Measurements from ENCODE around the gene BAG5. TPM values are rescaled to one million over a fixed set of nuclear protein-coding genes. Genes with fewer than 3 reads are reported as not detected.
A peak's percentile ranks its signal among the peaks of the same experiment; 100 is the strongest.

BAG5 gene
- total and polyA plus RNA-seq, 7 experiments from 2014 or later: 29.9 to 51.7 (median 36.8) TPM

DNA sequence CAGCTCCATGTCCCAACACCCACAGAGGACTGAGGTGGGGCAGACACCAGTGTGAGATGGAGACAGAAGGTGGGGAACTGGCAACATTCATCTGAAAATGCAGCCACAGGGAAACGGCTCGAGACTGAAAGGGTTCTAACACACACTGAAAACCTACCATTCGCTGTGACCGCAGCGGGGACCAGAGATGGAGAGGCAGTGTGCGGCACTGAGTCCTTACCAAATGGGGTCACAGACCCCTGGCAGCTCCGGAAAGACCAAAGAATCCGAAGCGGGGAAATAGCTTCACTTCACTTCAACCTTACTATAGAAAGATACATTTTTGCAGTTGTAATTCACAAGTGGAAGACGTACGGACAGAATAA, 9.6 kb downstream of the BAG5 start:
- Histone ChIP-seq H3K4me3 (ENCODE audit: low read length) (no peak overlapping the region), H3K36me3 (ENCODE audit: control insufficient read depth in 2 of 3, insufficient read depth in 3 of 3, low read length in 3 of 3) (peaks cover 0 to 16% (median 0%) of the 10 kb centered on the region in 3 experiments), H3K27ac (ENCODE audit: low read depth, low read length) (no peak overlapping the region), H3K4me1 (ENCODE audit: control insufficient read depth in 2 of 2, insufficient read depth in 2 of 2, low read length in 2 of 2) (no peaks in the 10 kb centered on the region), H3K27me3 (ENCODE audit: control insufficient read depth in 2 of 2, insufficient read depth in 2 of 2, low read length in 2 of 2) (no peaks in the 10 kb centered on the region), H3K9me3 (ENCODE audit: control insufficient read depth in 2 of 3, low read length in 3 of 3) (no peaks in the 10 kb centered on the region)
- H3K9me3 Mint-ChIP-seq: no peaks in the 10 kb centered on the region
- ATAC-seq (no peak), DNase-seq (no peak)
- no peak overlapping the region for H3K27ac Mint-ChIP-seq
- ChIA-PET CTCF (interaction anchor here (1.5 kb wide), 1 partner anchor 9 kb away, joined by 4 read pairs; the partner anchor contains the start of gene BAG5), POLR2A (interaction anchor here (0.7 kb wide), 1 partner anchor 148 kb away, joined by 3 read pairs; no protein-coding TSS in a partner anchor)
- H3K36me3 Mint-ChIP-seq: peaks cover 0 to 4% (median 0%) of the 10 kb centered on the region in 5 donors
- peaks cover 11 to 31% (median 17%) of the 10 kb centered on the region in 7 donors for H3K4me1 Mint-ChIP-seq
- H3K27me3 Mint-ChIP-seq: no peaks in the 10 kb centered on the region
- intact Hi-C loops (cut with micrococcal nuclease): no loop called here
- H3K4me3 Mint-ChIP-seq: no peak overlapping the region

- H3K27me3 Mint-ChIP-seq: no peaks in the 10 kb centered on the region
- intact Hi-C loops (cut with micrococcal nuclease): no loop called here
- H3K4me3 Mint-ChIP-seq: no peak overlapping the region
- Histone ChIP-seq H3K9me3 (ENCODE audit: control insufficient read depth in 2 of 3, low read length in 3 of 3) (no peaks in the 10 kb centered on the region), H3K4me3 (ENCODE audit: low read length) (no peak overlapping the region), H3K4me1 (ENCODE audit: control insufficient read depth in 2 of 2, insufficient read depth in 2 of 2, low read length in 2 of 2) (no peaks in the 10 kb centered on the region), H3K36me3 (ENCODE audit: control insufficient read depth in 2 of 3, insufficient read depth in 3 of 3, low read length in 3 of 3) (peaks cover 0 to 12% (median 0%) of the 10 kb centered on the region in 3 experiments), H3K27me3 (ENCODE audit: control insufficient read depth in 2 of 2, insufficient read depth in 2 of 2, low read length in 2 of 2) (no peaks in the 10 kb centered on the region), H3K27ac (ENCODE audit: low read depth, low read length) (no peak overlapping the region)
- ATAC-seq (no peak), DNase-seq (no peak)
- ChIA-PET POLR2A (no interaction called here), CTCF (interaction anchor here (1.2 to 1.5 kb wide), 2 partner anchors 10 to 34 kb away, joined by 3 to 4 read pairs; partner anchors contain the start of gene BAG5)
- H3K36me3 Mint-ChIP-seq: peaks cover 0 to 4% (median 0%) of the 10 kb centered on the region in 5 donors
- H3K9me3 Mint-ChIP-seq: no peaks in the 10 kb centered on the region
- peak overlapping the region in 1 of 9 donors; percentile 76 for H3K27ac Mint-ChIP-seq
- peaks cover 6 to 25% (median 13%) of the 10 kb centered on the region in 7 donors for H3K4me1 Mint-ChIP-seq
Measured at GRCh38 chr14:103552011-103552845, 10.2 kb downstream of the BAG5 start.

GRCh38 chr14:103551338-103551762, 11.1 kb downstream of the BAG5 start:
- POLR2A ChIA-PET: no interaction called here

DNA sequence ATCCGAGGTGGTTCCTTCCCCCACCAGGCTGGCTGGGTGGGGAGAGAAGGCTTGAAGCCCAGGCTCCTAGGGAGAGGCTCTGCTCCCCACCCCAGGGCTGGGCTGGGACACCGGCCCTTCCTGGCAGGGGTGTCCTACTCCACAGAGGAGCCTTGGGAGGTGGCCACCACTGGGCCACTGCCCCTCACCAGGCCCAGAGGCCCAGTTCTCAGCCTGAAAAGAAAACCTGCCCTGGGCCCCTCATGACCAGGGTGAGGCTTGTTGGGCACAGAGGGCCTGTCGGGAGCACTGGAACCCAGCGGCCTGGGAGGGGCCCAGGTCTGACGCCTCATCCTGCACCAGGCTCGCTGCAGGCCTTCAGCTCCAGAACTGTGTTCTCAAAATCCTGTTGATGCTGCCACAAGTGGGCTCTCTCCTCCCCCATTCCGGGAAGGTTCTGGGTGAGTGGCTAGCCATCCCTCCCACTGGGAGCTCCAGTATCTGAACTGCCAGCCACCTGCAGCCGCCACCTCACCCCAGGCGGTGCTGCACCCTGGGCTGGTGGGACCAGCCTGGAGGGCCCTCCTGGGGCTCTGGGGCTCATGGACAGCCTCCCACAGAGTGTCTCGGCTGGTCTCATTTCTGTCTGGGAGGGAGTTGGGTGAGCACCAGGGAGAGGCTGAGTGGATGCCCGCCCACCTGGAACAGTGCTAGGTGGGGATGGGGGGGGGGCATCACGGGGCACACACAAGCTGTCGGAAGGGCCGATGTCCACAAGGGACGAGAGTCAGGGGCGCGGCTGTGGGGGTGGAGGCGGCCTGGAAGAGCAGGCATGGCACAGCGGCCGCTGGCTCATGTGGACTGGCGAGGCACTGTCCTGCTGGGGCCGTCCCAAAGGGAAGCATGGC, 11.8 kb downstream of the BAG5 start:
- POLR2A ChIA-PET: interaction anchor here (0.5 kb wide), 1 partner anchor 27 kb away, joined by 3 read pairs; no protein-coding TSS in a partner anchor
- ATAC-seq: no peak
- no peaks in the 10 kb centered on the region for H3K27me3 Mint-ChIP-seq

More at GRCh38 chr14:103551338-103551762, 11.1 kb downstream of the BAG5 start:
- H3K27ac ChIP-seq (ENCODE audit: low read depth, low read length): no peak overlapping the region
- Mint-ChIP-seq H3K36me3 (peaks cover 0 to 4% (median 0%) of the 10 kb centered on the region in 5 donors), H3K4me1 (peaks cover under 1 to 16% (median 9%) of the 10 kb centered on the region in 7 donors), H3K9me3 (no peaks in the 10 kb centered on the region), H3K27ac (no peak overlapping the region), H3K4me3 (no peak overlapping the region), H3K27me3 (no peaks in the 10 kb centered on the region)
- no peaks in the 10 kb centered on the region for H3K4me1 ChIP-seq (ENCODE audit: control insufficient read depth in 2 of 2, insufficient read depth in 2 of 2, low read length in 2 of 2)
- DNase-seq: no peak
- CTCF ChIA-PET: interaction anchor here (1.2 kb wide), 1 partner anchor 33 kb away, joined by 3 read pairs; no protein-coding TSS in a partner anchor
- no peaks in the 10 kb centered on the region for H3K27me3 ChIP-seq (ENCODE audit: control insufficient read depth in 2 of 2, insufficient read depth in 2 of 2, low read length in 2 of 2)
- H3K36me3 ChIP-seq (ENCODE audit: control insufficient read depth in 2 of 3, insufficient read depth in 3 of 3, low read length in 3 of 3): peaks cover 0 to 8% (median 0%) of the 10 kb centered on the region in 3 experiments
- no peak overlapping the region for H3K4me3 ChIP-seq (ENCODE audit: low read length)
- intact Hi-C loops (cut with micrococcal nuclease): no loop called here
- H3K9me3 ChIP-seq (ENCODE audit: control insufficient read depth in 2 of 3, low read length in 3 of 3): no peaks in the 10 kb centered on the region
- ATAC-seq: no peak

GRCh38 chr14:103549361-103550311, 12.8 kb downstream of the BAG5 start:
- Mint-ChIP-seq H3K4me1 (peaks cover 0 to 5% (median under 1%) of the 10 kb centered on the region in 7 donors), H3K36me3 (peaks cover 0 to 4% (median 0%) of the 10 kb centered on the region in 5 donors), H3K9me3 (no peaks in the 10 kb centered on the region), H3K4me3 (no peak overlapping the region), H3K27ac (no peak overlapping the region), H3K27me3 (no peaks in the 10 kb centered on the region)
- H3K36me3 ChIP-seq (ENCODE audit: control insufficient read depth in 2 of 3, insufficient read depth in 3 of 3, low read length in 3 of 3): peaks cover 0 to 8% (median 0%) of the 10 kb centered on the region in 3 experiments
- H3K4me3 ChIP-seq (ENCODE audit: low read length): no peak overlapping the region
- POLR2A ChIA-PET: interaction anchor here (0.5 kb wide), 1 partner anchor 26 kb away, joined by 3 read pairs; no protein-coding TSS in a partner anchor
- intact Hi-C loops (cut with micrococcal nuclease): no loop called here
- DNase-seq (no peak), ATAC-seq (no peak)
- no peaks in the 10 kb centered on the region for H3K9me3 ChIP-seq (ENCODE audit: control insufficient read depth in 2 of 3, low read length in 3 of 3)
- H3K4me1 ChIP-seq (ENCODE audit: control insufficient read depth in 2 of 2, insufficient read depth in 2 of 2, low read length in 2 of 2): no peaks in the 10 kb centered on the region
- no peak overlapping the region for H3K27ac ChIP-seq (ENCODE audit: low read depth, low read length)
- CTCF ChIA-PET: interaction anchor here (0.6 kb wide), 1 partner anchor 9 kb away, joined by 3 read pairs; no protein-coding TSS in a partner anchor
- H3K27me3 ChIP-seq (ENCODE audit: control insufficient read depth in 2 of 2, insufficient read depth in 2 of 2, low read length in 2 of 2): no peaks in the 10 kb centered on the region

More for the DNA sequence above, 11.8 kb downstream of the BAG5 start:
- Mint-ChIP-seq H3K27ac (no peak overlapping the region), H3K36me3 (peaks cover 0 to 4% (median 0%) of the 10 kb centered on the region in 5 donors), H3K9me3 (no peaks in the 10 kb centered on the region), H3K4me3 (no peak overlapping the region), H3K4me1 (peaks cover 0 to 15% (median 9%) of the 10 kb centered on the region in 7 donors)
- H3K9me3 ChIP-seq (ENCODE audit: control insufficient read depth in 2 of 3, low read length in 3 of 3): no peaks in the 10 kb centered on the region
- H3K4me3 ChIP-seq (ENCODE audit: low read length): no peak overlapping the region
- H3K27ac ChIP-seq (ENCODE audit: low read depth, low read length): no peak overlapping the region
- CTCF ChIA-PET: interaction anchor here (0.6 kb wide), 1 partner anchor 8 kb away, joined by 3 read pairs; no protein-coding TSS in a partner anchor
- peaks cover 0 to 8% (median 0%) of the 10 kb centered on the region in 3 experiments for H3K36me3 ChIP-seq (ENCODE audit: control insufficient read depth in 2 of 3, insufficient read depth in 3 of 3, low read length in 3 of 3)
- no peaks in the 10 kb centered on the region for H3K4me1 ChIP-seq (ENCODE audit: control insufficient read depth in 2 of 2, insufficient read depth in 2 of 2, low read length in 2 of 2)
- no peak for DNase-seq
- intact Hi-C loops (cut with micrococcal nuclease): no loop called here
- H3K27me3 ChIP-seq (ENCODE audit: control insufficient read depth in 2 of 2, insufficient read depth in 2 of 2, low read length in 2 of 2): no peaks in the 10 kb centered on the region
